ENCODE measurements around the gene CNGA3. TPM values are rescaled to one million over a fixed set of nuclear protein-coding genes. Genes with fewer than 3 reads are reported as not detected.

The CNGA3 gene
- total RNA-seq, 2 donors from 2014 or later = 1.1 TPM; not detected in 1

DNA sequence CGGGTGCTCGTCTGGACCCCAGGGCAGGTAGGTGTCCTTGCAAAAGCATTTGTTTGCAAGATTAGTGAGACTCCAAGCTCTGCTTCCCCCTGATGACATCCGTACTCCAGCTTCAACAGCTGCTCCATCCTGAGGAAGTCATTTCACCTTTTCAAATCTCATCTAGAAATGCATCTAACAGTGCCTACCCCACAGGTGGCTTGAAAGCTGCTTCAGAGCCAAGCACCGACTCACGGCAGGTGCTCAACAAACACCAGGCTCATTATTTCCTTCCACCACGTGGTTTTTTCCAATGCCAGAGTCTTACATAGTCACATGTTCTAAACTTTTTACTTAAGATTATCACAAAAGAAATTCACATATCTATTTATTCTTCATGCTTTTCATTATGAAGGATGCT is 31.9 kb downstream of the CNGA3 start:
- Histone ChIP-seq H3K4me1 (replicated peaks) (no peaks in the 10 kb centered on the region), H3K4me3 (no peak overlapping the region), H3K27me3 (replicated peaks; ENCODE audit: insufficient read depth) (no peaks in the 10 kb centered on the region), H3K9me3 (no peaks in the 10 kb centered on the region), H3K36me3 (no peaks in the 10 kb centered on the region), H3K27ac (no peak overlapping the region)
- 58% methylated on average over 6 of the region's 6 CpGs for WGBS
- DNase-seq (ENCODE audit: low spot score) = no peak
- intact Hi-C loops (cut with DNase I) = no loop called here
- TF ChIP-seq POLR2A (IDR thresholded peaks at IDR 0.05) (no peak), POLR2AphosphoS5 (IDR thresholded peaks at IDR 0.05) (no peak)
- TF ChIP-seq, protein P1, sequence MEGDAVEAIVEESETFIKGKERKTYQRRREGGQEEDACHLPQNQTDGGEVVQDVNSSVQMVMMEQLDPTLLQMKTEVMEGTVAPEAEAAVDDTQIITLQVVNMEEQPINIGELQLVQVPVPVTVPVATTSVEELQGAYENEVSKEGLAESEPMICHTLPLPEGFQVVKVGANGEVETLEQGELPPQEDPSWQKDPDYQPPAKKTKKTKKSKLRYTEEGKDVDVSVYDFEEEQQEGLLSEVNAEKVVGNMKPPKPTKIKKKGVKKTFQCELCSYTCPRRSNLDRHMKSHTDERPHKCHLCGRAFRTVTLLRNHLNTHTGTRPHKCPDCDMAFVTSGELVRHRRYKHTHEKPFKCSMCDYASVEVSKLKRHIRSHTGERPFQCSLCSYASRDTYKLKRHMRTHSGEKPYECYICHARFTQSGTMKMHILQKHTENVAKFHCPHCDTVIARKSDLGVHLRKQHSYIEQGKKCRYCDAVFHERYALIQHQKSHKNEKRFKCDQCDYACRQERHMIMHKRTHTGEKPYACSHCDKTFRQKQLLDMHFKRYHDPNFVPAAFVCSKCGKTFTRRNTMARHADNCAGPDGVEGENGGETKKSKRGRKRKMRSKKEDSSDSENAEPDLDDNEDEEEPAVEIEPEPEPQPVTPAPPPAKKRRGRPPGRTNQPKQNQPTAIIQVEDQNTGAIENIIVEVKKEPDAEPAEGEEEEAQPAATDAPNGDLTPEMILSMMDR (IDR thresholded peaks at IDR 0.05) = no peak

DNA sequence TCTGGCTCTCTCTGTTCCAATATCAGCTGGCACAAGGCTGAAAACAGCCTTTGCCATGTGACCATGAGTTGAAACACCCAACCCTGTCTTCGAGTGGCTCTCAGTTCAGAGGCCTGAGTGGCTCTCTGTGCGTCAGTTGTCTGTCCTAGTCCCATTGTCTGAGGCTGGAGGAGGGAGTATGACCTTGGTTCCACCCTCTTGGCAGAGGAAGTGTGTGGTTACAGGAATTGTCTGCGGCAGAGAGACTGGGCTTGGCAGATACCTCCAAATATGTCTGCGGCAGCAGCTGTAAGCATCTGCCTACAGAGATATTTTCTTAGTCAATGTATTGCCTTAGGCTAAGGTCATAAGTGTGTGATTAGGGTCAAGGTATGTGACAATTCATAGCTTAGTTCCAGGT is 32.6 kb downstream of the CNGA3 start:
- intact Hi-C loops (cut with DNase I) = no loop called here
- Histone ChIP-seq H3K27me3 (replicated peaks; ENCODE audit: insufficient read depth) (no peaks in the 10 kb centered on the region), H3K9me3 (no peaks in the 10 kb centered on the region), H3K27ac (no peak overlapping the region), H3K36me3 (no peaks in the 10 kb centered on the region), H3K4me1 (replicated peaks) (no peaks in the 10 kb centered on the region), H3K4me3 (no peak overlapping the region)
- no peak for TF ChIP-seq POLR2AphosphoS5 (IDR thresholded peaks at IDR 0.05)
- TF ChIP-seq, protein P1 (IDR thresholded peaks at IDR 0.05) = no peak
- TF ChIP-seq POLR2A (IDR thresholded peaks at IDR 0.05) = no peak
- whole genome bisulfite sequencing = 25% methylated on average over 4 of the region's 4 CpGs
- DNase-seq (ENCODE audit: low spot score) = no peak

DNA sequence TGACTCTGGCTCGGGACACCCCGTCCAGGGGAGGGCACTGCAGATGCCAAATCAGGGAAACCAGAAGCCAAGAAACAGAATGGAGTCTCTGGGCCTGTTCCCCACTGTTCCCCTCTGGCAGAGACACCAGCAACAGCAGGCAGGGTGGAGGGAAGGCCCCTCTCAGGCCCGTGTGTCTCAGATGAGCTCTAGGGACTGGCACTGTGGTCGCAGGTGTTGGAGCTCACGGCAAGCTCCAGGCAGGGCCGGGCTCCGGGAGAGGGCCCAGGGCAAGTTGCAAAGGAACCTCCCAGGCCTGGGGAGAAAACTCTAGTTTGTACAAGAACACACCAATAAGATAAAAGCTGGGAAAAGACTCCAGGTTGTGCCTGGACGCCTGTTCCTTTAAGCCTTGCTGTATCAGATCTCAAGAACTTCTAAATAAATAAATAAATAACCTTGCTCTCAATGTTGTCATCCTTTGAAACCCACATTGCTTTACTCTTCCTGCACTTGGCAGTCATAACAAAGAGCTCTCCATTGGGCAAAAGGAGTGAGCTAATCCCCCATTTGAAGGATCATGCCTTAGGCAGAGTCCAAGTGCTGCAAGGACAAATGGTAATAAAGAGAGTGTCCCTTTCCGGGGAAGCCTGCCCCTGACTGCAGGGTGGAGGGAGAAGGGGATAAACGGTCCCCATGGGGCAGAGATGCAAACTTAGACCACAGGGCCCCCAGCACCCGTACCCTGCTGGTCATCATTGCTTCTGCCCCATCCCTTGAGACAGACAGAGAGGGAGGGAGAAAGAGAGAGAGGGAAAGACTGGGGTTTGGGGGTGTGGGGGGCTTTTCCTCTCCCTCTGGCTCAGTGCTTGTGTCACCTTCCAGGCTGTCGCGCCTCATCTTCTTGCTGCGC is 33.3 kb downstream of the CNGA3 start:
- 77% methylated on average over 14 of the region's 14 CpGs for WGBS
- Histone ChIP-seq H3K36me3 (no peaks in the 10 kb centered on the region), H3K9me3 (no peaks in the 10 kb centered on the region), H3K4me3 (no peak overlapping the region), H3K27me3 (replicated peaks; ENCODE audit: insufficient read depth) (no peaks in the 10 kb centered on the region), H3K4me1 (replicated peaks) (no peaks in the 10 kb centered on the region), H3K27ac (no peak overlapping the region)
- TF ChIP-seq, protein P1 (IDR thresholded peaks at IDR 0.05) = no peak
- no peak for TF ChIP-seq POLR2A (IDR thresholded peaks at IDR 0.05)
- TF ChIP-seq POLR2AphosphoS5 (IDR thresholded peaks at IDR 0.05) = no peak
- intact Hi-C loops (cut with DNase I) = no loop called here
- DNase-seq (ENCODE audit: low spot score) = no peak

DNA sequence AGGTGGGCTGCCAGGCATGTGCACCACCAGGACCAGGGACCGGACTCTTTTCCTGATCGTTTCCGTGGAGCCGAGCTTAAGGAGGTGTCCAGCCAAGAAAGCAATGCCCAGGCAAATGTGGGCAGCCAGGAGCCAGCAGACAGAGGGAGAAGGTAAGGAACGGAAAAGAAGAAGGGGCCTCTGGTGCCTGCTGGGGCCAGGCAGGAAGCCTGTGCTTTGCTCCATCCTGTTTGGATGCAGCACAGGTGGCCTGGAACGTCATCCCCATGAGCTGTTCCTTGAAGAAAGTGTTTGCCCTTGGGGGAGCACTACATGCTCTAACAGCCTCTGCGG is 33.9 kb downstream of the CNGA3 start:
- no peak overlapping the region for H3K4me3 ChIP-seq
- H3K27me3 ChIP-seq (replicated peaks; ENCODE audit: insufficient read depth) = no peaks in the 10 kb centered on the region
- no peak for TF ChIP-seq POLR2AphosphoS5 (IDR thresholded peaks at IDR 0.05)
- TF ChIP-seq, protein P1 (IDR thresholded peaks at IDR 0.05) = no peak
- TF ChIP-seq POLR2A (IDR thresholded peaks at IDR 0.05) = no peak
- intact Hi-C loops (cut with DNase I) = no loop called here
- H3K36me3 ChIP-seq = no peaks in the 10 kb centered on the region
- 93% methylated on average over 7 of the region's 7 CpGs for WGBS
- no peaks in the 10 kb centered on the region for H3K9me3 ChIP-seq
- no peaks in the 10 kb centered on the region for H3K4me1 ChIP-seq (replicated peaks)
- no peak overlapping the region for H3K27ac ChIP-seq
- DNase-seq (ENCODE audit: low spot score) = no peak

DNA sequence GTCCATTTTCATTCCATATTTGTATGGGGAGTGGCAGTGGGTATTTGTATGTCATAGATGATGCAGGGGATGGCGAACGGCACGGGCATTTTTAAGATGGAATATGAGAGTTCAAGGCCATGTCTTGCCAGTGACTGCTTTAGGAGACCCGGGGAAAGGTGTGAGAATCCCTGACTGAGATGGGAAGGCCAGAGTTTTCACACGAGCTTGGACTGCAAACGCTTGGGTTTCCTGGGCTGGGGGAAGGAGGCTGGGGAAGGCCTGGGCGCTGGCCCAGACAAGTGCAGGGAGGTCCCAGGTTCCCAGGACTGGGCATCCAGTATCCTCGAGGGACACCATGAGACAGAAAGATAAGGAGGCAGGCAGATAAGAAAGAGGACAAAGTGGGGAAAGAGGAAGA is 35.2 kb downstream of the CNGA3 start:
- Histone ChIP-seq H3K27ac (no peak overlapping the region), H3K27me3 (replicated peaks; ENCODE audit: insufficient read depth) (no peaks in the 10 kb centered on the region), H3K4me3 (no peak overlapping the region), H3K9me3 (no peaks in the 10 kb centered on the region), H3K36me3 (no peaks in the 10 kb centered on the region), H3K4me1 (replicated peaks) (no peaks in the 10 kb centered on the region)
- TF ChIP-seq POLR2A (IDR thresholded peaks at IDR 0.05) = no peak
- TF ChIP-seq, protein P1 (IDR thresholded peaks at IDR 0.05) = no peak
- TF ChIP-seq POLR2AphosphoS5 (IDR thresholded peaks at IDR 0.05) = no peak
- intact Hi-C loops (cut with DNase I) = no loop called here
- 78% methylated on average over 8 of the region's 8 CpGs for WGBS
- DNase-seq (ENCODE audit: low spot score) = no peak

Data from prostate gland (tissue), 2 donors.